ENCODE measurements around the gene TNNI3K.

Gene TNNI3K

GRCh38 chr1:74396462-74396861, 161.3 kb downstream of the TNNI3K start:
- FAIRE-seq = no peak

GRCh38 chr1:74396933-74397332, 161.7 kb downstream of the TNNI3K start:
- no peak for FAIRE-seq

- no peak for FAIRE-seq
Measured at GRCh38 chr1:74399249-74399648, 164.1 kb downstream of the TNNI3K start.

- FAIRE-seq = no peak
Measured at GRCh38 chr1:74402873-74403272, 167.7 kb downstream of the TNNI3K start.

GRCh38 chr1:74403606-74404005, 168.4 kb downstream of the TNNI3K start:
- FAIRE-seq = no peak

- no peak for FAIRE-seq
Measured at GRCh38 chr1:74406759-74407158, 171.6 kb downstream of the TNNI3K start.

GRCh38 chr1:74407902-74408301, 172.7 kb downstream of the TNNI3K start:
- FAIRE-seq = no peak

- FAIRE-seq = no peak
Measured at GRCh38 chr1:74412244-74412643, 177.1 kb downstream of the TNNI3K start.

- no peak for FAIRE-seq
Measured at GRCh38 chr1:74415935-74416334, 180.7 kb downstream of the TNNI3K start.

- no peak for FAIRE-seq
Measured at GRCh38 chr1:74419611-74420010, 184.4 kb downstream of the TNNI3K start.

GRCh38 chr1:74420467-74420866, 185.3 kb downstream of the TNNI3K start:
- no peak for FAIRE-seq

GRCh38 chr1:74422421-74423292, 187.5 kb downstream of the TNNI3K start:
- no peak for FAIRE-seq

GRCh38 chr1:74423471-74423870, 188.3 kb downstream of the TNNI3K start:
- no peak for FAIRE-seq

- FAIRE-seq = no peak
Measured at GRCh38 chr1:74425676-74426075, 190.5 kb downstream of the TNNI3K start.

- FAIRE-seq = no peak
Measured at GRCh38 chr1:74426208-74426937, 191.2 kb downstream of the TNNI3K start.

GRCh38 chr1:74427681-74428080, 192.5 kb downstream of the TNNI3K start:
- no peak for FAIRE-seq

GRCh38 chr1:74429580-74429979, 194.4 kb downstream of the TNNI3K start:
- FAIRE-seq = no peak

- FAIRE-seq = no peak
Measured at GRCh38 chr1:74430342-74430934, 195.3 kb downstream of the TNNI3K start.

- no peak for FAIRE-seq
Measured at GRCh38 chr1:74431531-74431930, 196.3 kb downstream of the TNNI3K start.

GRCh38 chr1:74432325-74432724, 197.1 kb downstream of the TNNI3K start:
- FAIRE-seq = no peak

GRCh38 chr1:74434321-74434720, 199.1 kb downstream of the TNNI3K start:
- FAIRE-seq = no peak

- FAIRE-seq = no peak
Measured at GRCh38 chr1:74436078-74436477, 200.9 kb downstream of the TNNI3K start.

- no peak for FAIRE-seq
Measured at GRCh38 chr1:74437035-74437434, 201.8 kb downstream of the TNNI3K start.

GRCh38 chr1:74452035-74452434, 216.8 kb downstream of the TNNI3K start:
- no peak for FAIRE-seq
